Measurements from ENCODE around the gene DAPK2. TPM values are rescaled to one million over a fixed set of nuclear protein-coding genes. Genes with fewer than 3 reads are reported as not detected.

DAPK2 gene
- total RNA-seq, 1 experiment from 2014 or later = 2.3 TPM

- DNase-seq (ENCODE audit: low spot score) (no peak), ATAC-seq (peak; percentile 72)
- no peak overlapping the region for H3K27ac Mint-ChIP-seq
- POLR2A ChIA-PET = interaction anchor here (0.7 kb wide), 2 partner anchors 115 to 264 kb away, joined by 3 to 4 read pairs; no protein-coding TSS in a partner anchor
- no peak for TF ChIP-seq ZNF121 (CRISPR knock-in tag; IDR thresholded peaks at IDR 0.05)
- no peak for TF ChIP-seq SMAD4 (CRISPR knock-in tag; IDR thresholded peaks at IDR 0.05)
- H3K9me3 Mint-ChIP-seq = no peaks in the 10 kb centered on the region
- no peak overlapping the region for H3K4me3 Mint-ChIP-seq
- H3K27me3 Mint-ChIP-seq (ENCODE audit: low read depth) = no peaks in the 10 kb centered on the region
- H3K36me3 Mint-ChIP-seq = no peaks in the 10 kb centered on the region
- peaks cover 21% of the 10 kb centered on the region for H3K4me1 Mint-ChIP-seq
- CTCF ChIA-PET = interaction anchor here (0.5 to 2.3 kb wide), 6 partner anchors 13 to 269 kb away, joined by 3 to 11 read pairs (median 4); no protein-coding TSS in a partner anchor
Observed at GRCh38 chr15:63879211-63879610, 167.1 kb downstream of the DAPK2 start.

GRCh38 chr15:63877713-63878271 is 168.5 kb downstream of the DAPK2 start:
- DNase-seq (ENCODE audit: low spot score) (no peak), ATAC-seq (no peak)
- Mint-ChIP-seq H3K36me3 (no peaks in the 10 kb centered on the region; the same call in 1 of the 2 replicates), H3K27ac (no peak overlapping the region), H3K9me3 (peaks cover 3% of the 10 kb centered on the region; the same call in 1 of the 2 replicates), H3K27me3 (ENCODE audit: low read depth) (no peaks in the 10 kb centered on the region), H3K4me3 (no peak overlapping the region), H3K4me1 (peaks cover 21% of the 10 kb centered on the region)
- ChIA-PET CTCF (interaction anchor here (0.7 to 2.3 kb wide), 4 partner anchors 68 to 268 kb away, joined by 3 to 11 read pairs (median 3); no protein-coding TSS in a partner anchor), POLR2A (interaction anchor here (0.6 to 0.7 kb wide), 2 partner anchors 166 to 174 kb away, joined by 3 to 4 read pairs; no protein-coding TSS in a partner anchor)
- TF ChIP-seq ZNF671 (CRISPR knock-in tag; IDR thresholded peaks at IDR 0.05) = no peak
- no peak for TF ChIP-seq AFF4 (CRISPR knock-in tag; IDR thresholded peaks at IDR 0.05; ENCODE audit: borderline replicate concordance)
- no peak for TF ChIP-seq NFATC4 (CRISPR knock-in tag; IDR thresholded peaks at IDR 0.05)
- no peak for TF ChIP-seq FOXP4 (CRISPR knock-in tag; IDR thresholded peaks at IDR 0.05)
- no peak for TF ChIP-seq HMGA2 (CRISPR knock-in tag; IDR thresholded peaks at IDR 0.05)
- TF ChIP-seq GTF2I (CRISPR knock-in tag; conservative IDR thresholded peaks at IDR 0.05) = no peak
- TF ChIP-seq MLX (CRISPR knock-in tag; IDR thresholded peaks at IDR 0.05) = no peak
- no peak for TF ChIP-seq ZNF138 (CRISPR knock-in tag; conservative IDR thresholded peaks at IDR 0.05)
- no peak for TF ChIP-seq IRF1 (CRISPR knock-in tag; IDR thresholded peaks at IDR 0.05)
- no peak for TF ChIP-seq FOXP1 (CRISPR knock-in tag; IDR thresholded peaks at IDR 0.05; ENCODE audit: borderline replicate concordance)
- TF ChIP-seq PREB (CRISPR knock-in tag; IDR thresholded peaks at IDR 0.05; ENCODE audit: borderline replicate concordance) = no peak
- no peak for TF ChIP-seq RORB (CRISPR knock-in tag; IDR thresholded peaks at IDR 0.05)
- TF ChIP-seq CREB1 (CRISPR knock-in tag; IDR thresholded peaks at IDR 0.05) = no peak
- TF ChIP-seq ELF4 (CRISPR knock-in tag; IDR thresholded peaks at IDR 0.05; ENCODE audit: low read depth) = no peak
- TF ChIP-seq PRRX2 (CRISPR knock-in tag; IDR thresholded peaks at IDR 0.05) = no peak
- no peak for TF ChIP-seq MAX (CRISPR knock-in tag; IDR thresholded peaks at IDR 0.05)
- no peak for TF ChIP-seq E2F1 (CRISPR knock-in tag; IDR thresholded peaks at IDR 0.05)

Data from WTC11 (cell line).